ENCODE data around the gene FOCAD.
"Not testable (repeated sequence)": the region's sequence is repeated elsewhere in the genome, so short reads cannot be mapped to it uniquely, and the experiment has no call there.

FOCAD gene

DNA sequence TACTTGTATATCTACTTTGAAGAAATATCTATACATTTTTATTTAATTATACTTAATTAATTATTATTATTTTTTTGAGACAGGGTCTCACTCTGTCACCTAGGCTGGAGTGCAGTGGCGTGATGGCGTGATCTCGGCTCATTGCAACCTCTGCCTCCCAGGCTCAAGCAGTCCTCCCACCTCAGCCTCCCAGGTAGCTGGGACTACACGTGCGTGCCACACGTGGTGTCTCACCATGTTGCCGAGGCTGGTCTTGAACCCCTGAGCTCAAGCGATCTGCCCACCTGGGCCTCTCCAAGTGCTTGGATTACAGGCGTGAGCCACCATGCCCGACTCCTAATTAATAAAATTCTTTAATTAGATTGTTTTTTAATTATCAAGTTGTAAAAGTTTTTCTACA is 10.5 kb upstream of the FOCAD start:
- DNase-seq (ENCODE audit: low read depth): not testable (repeated sequence)

DNA sequence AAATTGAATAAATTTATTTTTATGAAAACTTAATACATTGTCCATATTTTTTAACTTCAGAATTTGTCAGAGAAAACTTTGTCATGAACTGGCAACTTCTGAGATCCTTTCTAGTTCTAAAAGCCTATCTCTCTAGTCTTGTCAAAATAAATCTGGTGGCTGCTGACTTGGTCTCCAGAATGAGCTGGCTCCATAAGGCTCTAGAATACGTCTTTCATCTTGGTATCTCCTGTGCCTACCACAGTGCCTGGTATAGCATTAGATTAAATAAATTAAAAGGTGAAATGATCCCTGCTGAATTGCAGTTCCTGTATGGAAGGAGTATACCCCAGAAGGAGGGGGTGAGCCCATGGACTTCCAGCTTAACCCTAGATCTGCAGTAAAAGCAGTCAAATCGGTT is 2.6 kb upstream of the FOCAD start:
- DNase-seq (ENCODE audit: low read depth): no peak

DNA sequence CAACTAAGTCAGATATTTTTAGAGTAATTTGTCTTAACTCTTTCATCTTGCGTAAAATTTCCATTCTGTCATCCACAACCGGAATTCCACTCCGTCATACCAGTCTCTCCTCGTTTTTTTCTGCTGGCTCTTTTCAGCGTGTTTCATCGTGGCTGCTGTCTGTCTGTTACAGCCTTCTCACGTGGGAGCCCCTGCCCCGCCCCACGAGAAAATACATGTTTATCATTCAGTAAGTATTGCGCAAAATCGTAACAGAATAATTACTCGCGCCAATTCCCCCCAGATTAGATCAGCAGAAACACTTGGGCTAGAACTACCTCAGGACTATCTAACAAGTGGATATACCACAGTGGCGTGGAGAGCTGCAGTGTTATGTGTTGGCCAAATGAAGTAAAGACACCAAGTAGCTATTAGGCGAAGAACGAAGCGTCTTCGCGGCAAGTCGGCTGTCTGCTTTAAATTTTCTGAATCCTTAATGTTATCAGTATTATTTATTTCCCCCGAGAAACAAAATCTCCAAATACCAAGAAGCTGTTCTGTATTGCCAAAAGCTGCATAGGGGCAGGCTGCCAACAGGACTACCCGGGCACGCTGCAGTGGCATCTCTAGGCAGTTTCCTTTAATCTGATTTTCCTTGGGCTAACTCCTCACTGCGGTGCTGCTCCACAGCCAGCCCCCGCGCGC is 566 bp upstream of the FOCAD start:
- peak; percentile 19 for DNase-seq (ENCODE audit: low read depth)

DNA sequence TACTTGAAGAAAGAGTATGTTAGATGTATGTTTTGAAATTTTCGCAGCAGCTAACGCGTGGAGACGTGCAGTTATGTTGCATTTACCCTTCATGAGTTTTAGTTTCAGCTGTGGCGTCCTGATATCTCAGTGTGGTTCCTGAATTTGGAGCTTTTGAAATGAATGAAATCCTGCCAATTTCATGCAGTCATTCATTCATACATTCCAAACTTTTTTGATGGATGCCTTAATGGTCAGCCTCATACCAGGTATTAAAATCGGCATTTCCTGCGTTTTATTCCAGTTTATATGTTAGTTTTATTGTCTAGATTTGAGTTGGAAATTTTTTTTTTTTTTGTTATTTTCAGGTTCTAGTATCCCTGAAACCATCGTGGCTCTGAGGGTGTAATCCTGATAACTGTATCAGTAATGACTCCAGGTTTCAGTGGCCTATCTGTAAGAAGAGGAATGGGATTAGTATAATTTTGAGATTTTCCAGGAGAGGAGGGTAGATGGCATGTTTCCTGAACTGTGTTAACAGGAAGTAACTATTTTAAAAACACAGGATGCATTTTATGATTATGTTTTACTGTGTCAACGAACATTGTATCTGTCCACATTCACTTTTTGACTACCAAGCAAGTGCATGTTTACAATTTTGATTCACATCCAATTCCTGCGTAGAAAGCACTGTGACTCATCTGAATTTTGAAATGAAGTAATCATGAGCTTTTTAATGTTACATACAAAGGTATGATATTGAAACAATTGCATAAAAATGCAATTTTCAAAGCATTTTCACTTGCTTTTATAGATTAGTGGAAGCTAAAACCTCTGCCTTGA is 1.0 kb downstream of the FOCAD start:
- DNase-seq (ENCODE audit: low read depth): peak; percentile 14

DNA sequence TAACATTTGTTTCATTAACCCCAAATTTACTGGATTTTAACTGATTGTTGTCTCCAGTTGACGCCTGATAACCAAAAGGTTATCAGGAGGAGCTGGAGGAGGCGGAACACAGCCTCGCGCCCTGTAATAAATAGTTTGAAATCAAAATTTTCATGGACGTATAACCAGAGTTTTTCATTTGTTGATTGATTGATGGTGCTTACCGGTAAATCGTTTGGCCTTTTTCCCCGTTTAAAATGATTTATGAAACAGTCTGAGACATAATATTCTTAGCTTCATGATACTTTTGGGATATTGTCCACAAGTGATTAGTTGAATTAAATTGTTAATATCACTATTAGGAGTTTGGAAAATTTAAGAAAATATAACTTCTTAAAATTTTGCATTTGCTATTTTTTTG is 1.7 kb downstream of the FOCAD start:
- no peak for DNase-seq (ENCODE audit: low read depth)

DNA sequence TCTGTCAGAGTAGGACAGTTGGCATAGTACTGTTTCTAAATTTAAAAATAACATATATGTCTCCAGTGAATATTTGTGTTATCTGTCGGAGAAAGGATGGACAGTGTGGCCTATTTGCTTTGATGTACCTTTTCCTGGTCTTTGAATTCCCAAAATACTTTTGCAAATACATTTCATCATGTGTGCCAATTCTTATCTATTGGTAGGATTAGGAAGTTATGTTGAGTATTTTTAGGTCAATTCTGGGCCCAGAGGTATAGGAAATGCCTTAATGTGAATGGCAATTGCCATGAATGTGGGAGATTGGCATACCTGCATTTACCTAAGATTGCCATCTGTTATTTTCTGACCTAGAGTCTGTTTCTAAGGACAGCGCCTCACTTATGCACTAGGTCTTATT is 5.8 kb downstream of the FOCAD start:
- no peak for DNase-seq (ENCODE audit: low read depth)

DNA sequence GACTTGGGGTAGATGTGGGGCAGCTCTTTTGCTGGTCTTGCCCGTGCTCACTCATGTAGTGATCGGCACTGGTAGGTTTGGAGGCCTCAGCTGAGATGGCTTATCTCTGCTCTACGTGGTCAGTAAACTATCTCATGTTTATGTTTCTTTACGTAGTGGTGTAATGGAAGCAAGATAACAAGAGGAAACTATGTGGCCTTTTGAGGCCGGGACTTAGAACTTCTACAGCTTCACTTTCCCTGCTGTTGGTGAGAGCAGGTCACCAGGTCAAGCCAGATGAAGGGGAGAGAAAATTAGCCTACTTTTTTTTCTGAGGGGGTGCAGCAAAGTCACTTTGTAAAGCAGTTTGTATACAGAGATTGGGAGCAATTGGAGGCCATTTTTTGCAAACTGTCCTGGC is 8.5 kb downstream of the FOCAD start:
- no peak for DNase-seq (ENCODE audit: low read depth)

DNA sequence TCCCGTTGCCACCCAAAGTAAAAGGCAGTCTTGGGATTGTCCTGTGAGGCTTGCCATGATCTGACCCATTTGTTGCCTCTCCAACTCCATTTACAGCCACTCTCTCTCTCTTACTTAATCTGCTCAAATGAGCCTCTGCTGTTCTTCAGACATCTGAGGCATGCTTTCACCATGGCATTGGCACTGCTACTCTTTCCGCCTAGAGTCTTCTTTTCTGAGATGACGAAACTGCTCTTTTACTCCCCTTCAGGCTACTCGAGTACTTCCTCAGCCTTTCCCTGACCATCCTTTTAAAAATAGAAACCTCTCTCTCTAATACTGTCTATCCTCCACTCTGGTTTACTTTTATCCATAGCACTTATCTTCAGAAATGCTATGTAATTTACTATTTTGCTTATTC is 9.0 kb downstream of the FOCAD start:
- DNase-seq (ENCODE audit: low read depth): no peak

DNA sequence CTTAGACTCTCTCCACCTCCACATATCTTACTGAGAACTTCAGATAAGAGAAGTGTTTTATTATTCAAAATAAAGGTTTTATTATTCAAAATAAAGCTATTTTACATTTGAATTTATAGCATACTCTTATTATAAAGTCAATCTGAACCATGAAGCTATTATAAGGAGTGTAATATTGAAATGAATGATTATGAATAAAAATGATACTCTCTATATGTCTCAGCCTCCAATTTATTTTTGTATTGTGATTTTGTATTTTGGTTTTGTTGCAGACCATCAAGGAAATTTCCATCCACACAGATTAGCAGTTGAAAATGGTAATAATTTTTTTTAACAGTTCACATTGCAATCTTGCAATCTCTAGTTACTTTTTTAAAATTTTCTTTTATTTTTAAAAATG is 10.2 kb downstream of the FOCAD start:
- DNase-seq (ENCODE audit: low read depth): no peak

DNA sequence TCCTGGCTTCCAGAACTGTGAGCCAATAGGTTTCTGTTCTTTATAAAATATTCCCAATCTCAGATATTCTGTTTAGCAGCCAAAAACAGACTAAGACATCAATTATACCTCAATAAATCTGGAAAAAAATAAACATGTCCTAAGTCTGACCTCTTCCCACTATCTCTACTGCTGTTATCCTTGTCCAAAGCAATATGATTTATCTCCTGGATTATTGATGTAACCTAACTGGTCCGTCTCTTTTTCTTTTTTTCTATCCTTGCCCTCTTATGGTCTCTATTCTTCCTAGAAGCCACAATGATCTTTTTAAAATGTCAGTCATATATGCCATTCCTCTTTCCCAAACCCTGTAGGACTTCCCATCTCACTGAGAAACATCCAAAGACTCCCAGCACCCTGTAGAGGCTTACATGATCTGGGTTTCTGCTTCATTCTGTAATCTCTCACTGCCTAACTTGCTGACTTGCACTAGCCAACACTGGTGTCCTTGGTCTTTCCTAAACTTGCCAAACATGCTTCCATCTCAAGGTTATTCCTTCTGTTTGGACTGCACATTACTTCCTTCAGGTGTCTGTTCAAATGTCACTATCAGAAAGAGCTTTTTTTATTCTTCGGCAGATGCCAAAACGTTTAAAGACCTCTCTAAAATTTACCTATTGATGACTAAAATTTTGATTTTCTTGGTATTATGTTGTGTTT is 13.1 kb downstream of the FOCAD start:
- no peak for DNase-seq (ENCODE audit: low read depth)

DNA sequence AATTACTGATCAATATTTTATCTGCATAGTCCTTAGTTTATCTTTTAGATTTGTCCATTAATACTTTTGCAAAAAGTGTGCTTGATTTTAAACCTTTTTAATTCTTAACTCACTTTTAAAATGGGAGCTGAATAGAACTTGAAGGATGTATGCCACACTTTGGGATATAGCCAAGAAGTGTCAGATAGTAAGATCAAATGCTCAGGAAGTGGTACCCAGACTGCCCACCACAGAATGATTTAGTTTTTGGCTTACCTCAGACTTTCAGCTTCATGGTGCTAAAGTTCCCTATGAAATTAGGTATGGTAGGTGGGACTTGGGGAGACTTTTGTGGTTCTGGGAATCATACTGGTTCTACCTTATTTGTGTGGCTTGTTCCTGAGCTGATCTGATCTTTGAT is 14.7 kb downstream of the FOCAD start:
- DNase-seq (ENCODE audit: low read depth): no peak

DNA sequence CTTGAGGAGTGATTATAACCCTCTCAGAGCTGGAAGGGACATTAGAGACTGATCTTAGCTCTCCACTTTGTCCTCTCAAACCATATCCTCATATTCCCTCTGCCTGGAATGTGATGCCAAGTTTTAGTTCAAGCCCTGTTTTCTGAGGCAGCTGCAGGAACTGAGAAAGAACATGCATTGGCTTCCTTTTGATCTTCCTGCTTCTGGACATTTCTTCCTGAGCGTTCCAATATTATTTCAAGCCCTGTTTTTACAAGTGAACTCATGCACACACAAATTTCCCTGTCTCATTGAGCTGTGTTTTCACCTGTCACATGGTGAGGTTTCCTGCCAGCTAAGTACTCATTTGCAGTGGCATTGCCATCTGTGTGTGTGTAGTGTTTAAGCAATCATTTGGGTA is 17.0 kb downstream of the FOCAD start:
- no peak for DNase-seq (ENCODE audit: low read depth)

DNA sequence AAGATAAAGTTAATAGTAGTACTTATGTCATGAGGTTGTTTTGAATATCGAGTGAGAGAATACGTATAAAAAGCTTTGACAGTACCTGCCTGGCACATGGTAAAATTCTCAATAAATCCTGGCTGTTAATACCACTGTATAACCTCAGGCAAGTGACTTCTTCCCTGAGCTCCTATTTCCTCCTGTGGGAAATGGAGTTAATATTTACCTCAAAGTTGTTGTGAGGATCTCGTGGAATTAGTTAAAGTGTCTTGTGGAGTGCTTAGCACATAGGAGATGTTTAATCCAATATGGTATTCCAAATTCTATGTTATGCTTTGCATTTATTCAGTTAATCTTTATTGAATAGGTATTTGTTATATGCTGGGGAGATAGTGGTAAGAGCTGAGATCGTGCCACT is 18.5 kb downstream of the FOCAD start:
- no peak for DNase-seq (ENCODE audit: low read depth)

DNA sequence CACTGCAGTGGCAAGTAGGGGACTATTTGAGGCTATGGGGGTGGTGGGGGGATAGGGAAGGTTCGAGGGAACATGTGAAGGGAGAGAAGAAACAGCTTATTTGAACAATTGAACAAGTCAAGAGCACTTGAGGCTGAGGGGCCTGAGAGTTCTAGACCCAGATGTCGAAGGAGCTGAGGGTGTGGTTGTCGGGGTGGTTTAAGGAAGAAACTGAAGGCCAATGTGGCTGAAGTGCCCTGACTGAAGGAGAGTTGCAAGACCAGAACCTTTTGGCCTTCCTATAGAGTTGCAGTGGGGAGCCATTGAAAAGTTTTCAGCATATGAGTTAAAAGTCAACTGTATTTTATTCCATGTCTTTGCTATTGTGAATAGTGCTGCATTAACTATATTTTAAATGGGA is 19.1 kb downstream of the FOCAD start:
- no peak for DNase-seq (ENCODE audit: low read depth)

DNA sequence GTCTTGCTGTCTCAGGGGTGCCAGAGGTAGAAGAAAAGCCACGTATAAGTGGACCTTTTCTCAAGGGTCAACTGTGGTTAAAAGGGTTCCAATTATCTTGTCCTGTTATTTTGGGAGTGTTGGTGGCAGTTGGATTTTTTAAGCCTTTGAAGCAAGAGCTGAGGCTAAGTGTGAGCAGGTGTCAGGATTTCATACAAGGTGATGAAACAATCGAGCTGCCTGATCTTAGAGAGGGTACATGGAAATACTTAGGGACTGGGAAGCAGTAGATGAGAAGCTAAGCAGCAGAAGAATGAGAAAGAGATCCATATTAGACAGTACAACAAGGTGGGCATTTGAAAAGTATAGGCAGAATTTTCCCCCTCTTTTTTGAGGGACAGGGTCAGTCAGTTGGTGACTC is 23.6 kb downstream of the FOCAD start:
- DNase-seq (ENCODE audit: low read depth): no peak

DNA sequence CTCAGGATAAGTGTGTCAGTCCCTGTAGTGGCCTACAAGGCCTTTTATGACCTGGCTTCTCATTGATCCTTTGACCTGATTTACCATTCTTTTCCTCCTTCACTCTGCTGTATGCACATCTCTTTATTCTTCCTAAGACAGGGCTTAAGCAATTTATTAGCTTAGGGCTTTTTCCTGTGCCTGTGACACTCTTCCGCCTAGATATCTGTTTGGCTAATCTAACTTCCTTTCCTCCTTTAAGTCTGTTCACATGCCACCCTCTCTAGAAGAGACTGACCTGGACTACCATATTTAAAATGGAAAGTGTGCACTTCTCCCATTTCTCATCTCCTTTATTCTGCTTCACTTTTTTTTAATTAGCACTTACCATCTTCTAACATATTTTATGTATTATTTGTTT is 29.1 kb downstream of the FOCAD start:
- DNase-seq (ENCODE audit: low read depth): no peak

DNA sequence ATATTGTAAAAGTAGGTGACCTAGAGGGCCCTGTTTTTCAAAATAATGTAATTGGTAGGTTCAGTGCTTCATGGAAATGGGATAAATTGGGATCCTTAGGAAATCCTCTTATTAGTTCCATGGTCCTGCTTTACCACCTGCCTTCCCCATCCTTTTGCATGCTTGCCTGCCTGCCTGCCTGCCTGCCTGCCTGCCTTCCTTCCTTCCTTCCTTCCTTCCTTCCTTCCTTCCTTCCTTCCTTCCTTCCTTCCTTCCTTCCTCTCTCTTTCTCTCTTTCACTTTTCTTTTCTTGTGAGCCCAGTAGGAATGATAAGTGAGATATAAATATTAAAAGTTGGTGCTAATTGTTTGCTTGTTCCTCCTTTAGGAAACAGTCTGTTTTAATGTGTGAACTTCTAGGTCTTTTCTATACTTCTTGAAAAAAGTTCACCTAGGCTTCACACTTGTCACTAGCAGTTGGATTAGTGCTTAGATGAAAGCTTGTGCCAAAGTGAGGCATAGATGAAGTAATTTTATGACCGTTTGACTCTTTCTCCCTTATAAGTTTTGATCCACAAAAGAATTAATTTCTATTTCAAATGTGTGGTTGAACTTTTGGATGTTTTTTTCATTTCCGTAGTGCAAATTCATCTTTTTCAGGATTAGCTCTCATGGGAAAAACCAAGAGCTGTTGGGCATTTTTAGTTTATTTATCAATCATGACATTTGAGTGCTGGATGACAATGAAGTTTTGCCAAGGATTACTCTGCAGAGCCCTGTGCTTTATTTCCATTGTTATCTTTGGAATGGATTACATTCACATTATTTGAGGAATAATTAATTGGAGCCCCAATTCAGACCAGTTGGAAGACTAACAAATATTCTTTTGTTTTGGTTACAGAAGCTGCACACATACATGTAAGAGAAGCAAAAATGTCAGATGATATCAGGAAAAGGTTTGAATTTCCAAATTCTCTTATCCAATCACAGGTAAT is 30.7 kb downstream of the FOCAD start:
- DNase-seq (ENCODE audit: low read depth): no peak

DNA sequence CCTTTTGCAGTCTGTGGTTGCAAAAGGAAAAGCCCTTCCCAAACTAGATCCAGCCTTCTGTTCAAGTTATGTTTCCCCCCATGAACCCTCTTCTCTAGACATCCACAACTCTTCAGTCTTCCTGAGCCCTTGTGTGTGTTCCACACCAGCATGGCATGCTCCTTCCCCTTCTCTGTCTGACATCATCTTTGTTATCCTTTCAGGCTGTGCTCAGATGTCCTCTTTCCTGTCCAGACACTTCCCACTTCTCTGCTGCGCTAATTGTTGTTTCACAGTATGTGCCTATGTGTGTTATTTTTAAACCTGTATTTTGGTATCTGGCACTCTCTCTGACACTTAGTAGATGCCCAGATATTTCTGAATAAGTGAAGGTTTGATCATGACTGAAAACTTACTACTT is 38.2 kb downstream of the FOCAD start:
- DNase-seq (ENCODE audit: low read depth): no peak

DNA sequence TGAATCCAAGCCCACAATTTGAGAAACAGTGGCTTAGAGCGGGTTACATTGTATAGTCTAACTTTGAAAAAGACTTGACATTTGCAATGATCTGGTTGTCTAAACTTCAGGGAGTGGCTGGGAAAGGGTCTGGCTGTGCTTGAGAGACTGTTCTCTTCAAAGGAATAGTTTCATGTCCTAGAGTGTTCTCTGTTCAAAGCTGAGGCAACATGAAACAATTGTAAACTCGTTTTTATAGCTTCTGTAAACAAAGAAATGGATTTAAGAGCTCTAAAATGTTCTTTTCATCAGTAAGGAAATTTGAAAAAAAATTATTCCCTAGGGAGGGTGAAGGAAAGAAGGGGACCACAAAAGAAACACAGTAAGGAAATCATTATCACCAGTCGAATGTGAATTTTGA is 41.6 kb downstream of the FOCAD start:
- DNase-seq (ENCODE audit: low read depth): no peak

DNA sequence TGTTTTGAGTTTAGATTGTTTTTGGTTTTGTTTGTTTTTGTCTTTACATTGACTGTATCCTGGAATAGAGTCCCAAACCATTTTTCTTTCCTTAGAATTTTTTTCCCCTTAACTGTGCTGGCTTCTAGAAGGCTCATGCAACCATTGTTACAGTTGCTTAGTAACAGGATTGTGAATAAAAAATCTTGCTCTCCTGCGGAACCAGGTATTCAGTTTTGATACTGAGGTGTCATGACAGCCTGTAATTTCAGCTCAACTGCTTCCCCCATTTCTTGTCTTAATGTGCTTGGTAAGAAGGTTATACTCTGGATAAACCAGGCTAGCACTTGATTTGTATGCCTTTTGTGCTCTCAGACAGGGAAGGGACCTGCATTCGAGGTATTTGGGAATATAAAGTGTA is 42.1 kb downstream of the FOCAD start:
- DNase-seq (ENCODE audit: low read depth): no peak

DNA sequence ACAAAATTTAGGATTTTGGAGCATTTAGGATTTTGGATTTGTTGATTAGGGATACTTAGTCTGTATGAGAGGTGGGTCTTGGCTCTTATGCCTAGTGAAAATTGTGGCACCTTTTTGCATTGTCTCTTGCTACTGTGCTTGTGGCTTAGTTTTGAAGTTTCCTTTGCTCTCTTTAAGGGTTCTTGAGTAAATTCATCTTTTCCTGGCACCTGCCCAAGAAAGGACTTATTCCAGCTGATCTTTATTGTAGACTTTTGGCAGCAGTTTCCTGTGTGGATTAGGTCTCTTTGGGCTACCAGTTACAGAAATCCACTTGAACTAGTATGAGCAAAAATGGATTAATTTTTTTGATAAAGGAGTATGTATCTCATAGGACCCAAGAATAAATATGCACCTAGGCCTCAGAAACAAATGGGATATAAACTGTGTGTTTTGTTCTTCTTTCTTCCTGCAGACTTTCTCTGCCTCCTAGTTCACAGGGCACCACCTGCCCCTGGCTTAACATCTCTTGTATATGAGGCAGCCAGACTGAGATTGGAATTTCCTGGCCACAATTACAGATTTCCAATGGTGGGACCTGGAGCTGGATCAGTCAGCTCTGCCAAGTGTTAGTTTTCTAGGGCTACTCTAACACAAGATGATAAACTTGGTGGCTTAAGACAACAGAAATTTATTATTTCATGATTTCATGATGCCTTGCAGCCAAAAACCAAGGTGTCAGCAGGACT is 44.6 kb downstream of the FOCAD start:
- DNase-seq (ENCODE audit: low read depth): no peak

Data from HS-27A (cell line).